H9 (cell line): Measurements from ENCODE around the gene TAF4. TPM values are rescaled to one million over a fixed set of nuclear protein-coding genes. Genes with fewer than 3 reads are reported as not detected.
A peak's percentile ranks its signal among the peaks of the same experiment; 100 is the strongest.

Experiments
- DNase-seq: peaks from one replicate; pipeline ENCODE4 v3.0.0-alpha.2; 2017
- H2AFZ ChIP-seq: one replicate; pipeline ENCODE4 v1.6.1; 2013; ENCODE audit warnings: mild to moderate bottlenecking, low read length, control low read depth, moderate library complexity
- H2AK5ac ChIP-seq: 2 replicates; pipeline ENCODE4 v1.6.1; 2013; ENCODE audit warnings: low read length, control low read depth, mixed read lengths; ENCODE audit not compliant: insufficient read length
- H2BK120ac ChIP-seq: one replicate; pipeline ENCODE4 v1.6.1; 2013; ENCODE audit warnings: low read depth, mild to moderate bottlenecking, low read length, control low read depth, inconsistent platforms; ENCODE audit not compliant: poor library complexity, severe bottlenecking
- H2BK12ac ChIP-seq: 2 replicates; pipeline ENCODE4 v1.6.1; 2013; ENCODE audit warnings: low read length, control low read depth, mixed read lengths, low read depth; ENCODE audit not compliant: insufficient read length
- H2BK15ac ChIP-seq: 2 replicates; pipeline ENCODE4 v1.6.1; 2013; ENCODE audit warnings: low read depth, low read length, control low read depth
- H2BK20ac ChIP-seq: one replicate; pipeline ENCODE4 v1.6.1; 2013; ENCODE audit warnings: low read depth, mild to moderate bottlenecking, low read length, control low read depth, inconsistent platforms; ENCODE audit not compliant: poor library complexity, severe bottlenecking
- H2BK5ac ChIP-seq: 2 replicates; pipeline ENCODE4 v1.6.1; 2013; ENCODE audit warnings: low read length, control low read depth, mixed read lengths; ENCODE audit not compliant: insufficient read length
- H3K14ac ChIP-seq: 2 replicates; pipeline ENCODE4 v1.6.1; 2013; ENCODE audit warnings: low read length, control low read depth; ENCODE audit not compliant: insufficient read depth
- H3K18ac ChIP-seq: 2 replicates; pipeline ENCODE4 v1.6.1; 2013; ENCODE audit warnings: low read depth, mild to moderate bottlenecking, mixed read lengths, low read length, control low read depth; ENCODE audit not compliant: insufficient read length
- H3K23ac ChIP-seq: 2 replicates; pipeline ENCODE4 v1.6.1; 2013; ENCODE audit warnings: low read length, control low read depth, mixed read lengths, low read depth; ENCODE audit not compliant: insufficient read length
- H3K23me2 ChIP-seq: 2 replicates; pipeline ENCODE4 v1.6.1; 2013; ENCODE audit warnings: low read depth, mild to moderate bottlenecking, mixed read lengths, low read length, control low read depth; ENCODE audit not compliant: insufficient read length, poor library complexity, severe bottlenecking
- H3K27ac ChIP-seq: 2 replicates; pipeline ENCODE4 v1.5.1; 2013; ENCODE audit warnings: low read length, control low read depth, mixed read lengths, low read depth; ENCODE audit not compliant: insufficient read length
- H3K27me3 ChIP-seq: 2 replicates; pipeline ENCODE4 v1.6.1; 2013; ENCODE audit warnings: low read length, control low read depth, inconsistent platforms; ENCODE audit not compliant: insufficient read depth
- H3K4ac ChIP-seq: 2 replicates; pipeline ENCODE4 v1.6.1; 2013; ENCODE audit warnings: low read depth, mild to moderate bottlenecking, control low read depth, inconsistent platforms, low read length, moderate library complexity
- H3K4me1 ChIP-seq: 2 replicates; pipeline ENCODE4 v1.6.1; 2013; ENCODE audit warnings: low read length, control low read depth, inconsistent platforms; ENCODE audit not compliant: insufficient read depth
- H3K4me2 ChIP-seq: 2 replicates; pipeline ENCODE4 v1.6.1; 2013; ENCODE audit warnings: low read length, control low read depth, mixed read lengths; ENCODE audit not compliant: insufficient read length, insufficient read depth
- H3K56ac ChIP-seq: 2 replicates; pipeline ENCODE4 v1.6.1; 2013; ENCODE audit warnings: low read depth, mild to moderate bottlenecking, mixed read lengths, low read length, control low read depth; ENCODE audit not compliant: insufficient read length
- H3K79me1 ChIP-seq: 2 replicates; pipeline ENCODE4 v1.6.1; 2013; ENCODE audit warnings: low read depth, mild to moderate bottlenecking, moderate library complexity, low read length, control low read depth, inconsistent platforms; ENCODE audit not compliant: insufficient read depth, poor library complexity, severe bottlenecking
- H3K79me2 ChIP-seq: 2 replicates; pipeline ENCODE4 v1.6.1; 2013; ENCODE audit warnings: low read length, control low read depth, inconsistent platforms; ENCODE audit not compliant: insufficient read depth
- H3K9ac ChIP-seq: 2 replicates; pipeline ENCODE4 v1.6.1; 2013; ENCODE audit warnings: low read length, control low read depth, mixed read lengths; ENCODE audit not compliant: insufficient read length; ENCODE audit errors: extremely low read depth
- H3K9me3 ChIP-seq: one replicate; pipeline ENCODE4 v1.6.1; 2013; ENCODE audit warnings: low read depth, low read length, inconsistent platforms; ENCODE audit not compliant: control insufficient read depth
- H3T11ph ChIP-seq: one replicate; pipeline ENCODE4 v1.6.1; 2013; ENCODE audit warnings: mild to moderate bottlenecking, low read length, control low read depth, inconsistent platforms
- H4K20me1 ChIP-seq: one replicate; pipeline ENCODE4 v1.6.1; 2013; ENCODE audit not compliant: control insufficient read depth, insufficient read length, insufficient read depth
- H4K5ac ChIP-seq: 2 replicates; pipeline ENCODE4 v1.6.1; 2013; ENCODE audit warnings: low read depth, mild to moderate bottlenecking, mixed read lengths, low read length, control low read depth; ENCODE audit not compliant: insufficient read length
- H4K8ac ChIP-seq: replicated peaks from 2 replicates; pipeline ENCODE4 v1.6.1; 2013; ENCODE audit warnings: low read length, control low read depth, mixed read lengths, low read depth; ENCODE audit not compliant: insufficient read length
- H4K91ac ChIP-seq: 2 replicates; pipeline ENCODE4 v1.6.1; 2013; ENCODE audit warnings: low read depth, mild to moderate bottlenecking, moderate library complexity, mixed read lengths, low read length, control low read depth; ENCODE audit not compliant: insufficient read length
- H3K27ac Mint-ChIP-seq, 3 experiments: 2 replicates in 2 of 3; 3 replicates in 1 of 3; pipeline ENCODE4 v1.8.0; 2020 to 2021; ENCODE audit warnings: mixed read lengths in 3 of 3, mild to moderate bottlenecking in 1 of 3, moderate library complexity in 1 of 3
- H3K27me3 Mint-ChIP-seq: 2 replicates; pipeline ENCODE4 v1.8.0; 2021; ENCODE audit warnings: low read depth, mild to moderate bottlenecking, moderate library complexity, mixed read lengths
- H3K36me3 Mint-ChIP-seq, 3 experiments: 2 replicates in 2 of 3; 3 replicates in 1 of 3; pipeline ENCODE4 v1.8.0; 2020 to 2021; ENCODE audit warnings: low read depth in 3 of 3, mixed read lengths in 3 of 3; ENCODE audit not compliant: insufficient read depth in 1 of 3
- H3K4me1 Mint-ChIP-seq, 2 experiments: 2 replicates each; pipeline ENCODE4 v1.8.0; 2020; ENCODE audit warnings: mixed read lengths in 2 of 2
- H3K4me3 Mint-ChIP-seq, 2 experiments: 2 replicates in 1 of 2; 3 replicates in 1 of 2; pipeline ENCODE4 v1.8.0; 2020 to 2021; ENCODE audit warnings: mild to moderate bottlenecking in 2 of 2, mixed read lengths in 2 of 2, moderate library complexity in 1 of 2
- H3K9me3 Mint-ChIP-seq, 2 experiments: 2 replicates in 1 of 2; 3 replicates in 1 of 2; pipeline ENCODE4 v1.8.0; 2020; ENCODE audit warnings: mild to moderate bottlenecking in 2 of 2, mixed read lengths in 2 of 2, moderate library complexity in 1 of 2
- CTCF ChIP-seq: fragments of 200-600 bp; sonication (generic); conservative IDR thresholded peaks from 3 replicates; pipeline ENCODE4 v1.8.0; 2021; ENCODE audit warnings: antibody characterized with exemption, mild to moderate bottlenecking
- WGBS: extraction: QIAGEN DNeasy Blood & Tissue Kit; methylation state at CpG from one replicate; pipeline ENCODE4 v1.1.7; 2013; ENCODE audit warnings: missing lambda C conversion rate, low lambda C conversion rate, mixed read lengths; ENCODE audit not compliant: insufficient read length; ENCODE audit errors: extremely low coverage; 5-methylcytosine and 5-hydroxymethylcytosine counted together
- total RNA-seq: library from RNA; stranded (reverse); gene quantifications from 2 replicates; pipeline ENCODE4 v1.2.1, GENCODE V29; 2021

Gene TAF4
- total RNA-seq, 1 experiment from 2014 or later = 30.8 TPM

GRCh38 chr20:62043131-62043914 lies 22.4 kb downstream of the TAF4 start:
- Mint-ChIP-seq H3K4me1 (peaks cover 67 to 68% of the 10 kb centered on the region in 2 experiments), H3K9me3 (no peaks in the 10 kb centered on the region), H3K4me3 (no peak overlapping the region), H3K27me3 (no peaks in the 10 kb centered on the region; the same call in 1 of the 2 replicates), H3K27ac (peak overlapping the region in 1 of 3 experiments; percentile 55; a peak in 1 of 7 replicates), H3K36me3 (peaks cover 0 to 4% (median 0%) of the 10 kb centered on the region in 3 experiments; a peak in 3 of 7 replicates)
- Histone ChIP-seq H3K23me2 (no peaks in the 10 kb centered on the region), H3K79me2 (peaks cover 37% of the 10 kb centered on the region; the same call in 1 of the 2 replicates), H3K27me3 (no peaks in the 10 kb centered on the region), H2AK5ac (no peak overlapping the region), H3T11ph (no peak overlapping the region), H4K8ac (no peak overlapping the region), H3K4me2 (no peak overlapping the region), H2AFZ (no peak overlapping the region), H4K91ac (no peak overlapping the region), H2BK12ac (no peak overlapping the region), H3K18ac (no peak overlapping the region), H3K56ac (no peak overlapping the region), H2BK15ac (no peak overlapping the region), H3K4ac (no peak overlapping the region), H3K23ac (no peak overlapping the region), H3K79me1 (peaks cover 6% of the 10 kb centered on the region), H4K5ac (no peak overlapping the region), H3K27ac (no peak overlapping the region), H3K9ac (no peak overlapping the region), H4K20me1 (peaks cover 2% of the 10 kb centered on the region), H2BK120ac (no peak overlapping the region), H3K14ac (no peak overlapping the region), H3K4me1 (peaks cover 2% of the 10 kb centered on the region; the same call in 1 of the 2 replicates), H2BK5ac (no peak overlapping the region), H2BK20ac (no peak overlapping the region), H3K9me3 (no peaks in the 10 kb centered on the region)
- DNase-seq = no peak
- no peak for TF ChIP-seq CTCF
- WGBS = no CpG with 5 or more reads among the region's 17 CpGs
